Stimulated activated CD8-positive, alpha-beta memory T cell treated with anti-CD3 and anti-CD28 coated beads, Interleukin-15, amount 100 ng/mL, for 48 hours (primary cell): ENCODE measurements around the gene TTC23.

Source experiments
- DNase-seq, 2 donors: peaks; one replicate each; pipeline ENCODE4 v3.0.0-alpha.2; 2020; ENCODE audit warnings: low read depth in 2 of 2

The TTC23 gene

DNA sequence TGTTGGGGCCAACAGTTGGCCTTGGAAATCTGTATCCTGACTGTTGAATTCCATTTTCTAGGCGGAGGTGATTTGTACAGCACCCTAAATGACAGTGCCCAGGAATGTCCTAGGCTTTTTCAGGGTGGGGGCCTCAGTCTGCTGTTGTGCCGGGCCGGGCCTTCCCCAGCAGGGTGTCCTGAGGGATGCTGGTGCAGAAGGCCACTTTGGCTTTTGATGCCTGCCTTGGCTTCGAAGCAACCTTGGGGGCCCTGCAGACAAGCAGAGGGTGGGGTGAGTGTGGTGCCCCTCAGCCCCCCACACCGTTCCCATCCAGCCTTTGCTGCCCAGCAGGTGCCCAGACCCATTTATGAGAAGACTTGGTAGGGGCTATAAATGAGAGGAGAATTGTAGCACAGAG lies 111.5 kb downstream of the TTC23 start:
- DNase-seq = no peak

GRCh38 chr15:99137111-99137546 lies 112.3 kb downstream of the TTC23 start:
- no peak for DNase-seq

GRCh38 chr15:99135194-99135593 lies 114.2 kb downstream of the TTC23 start:
- DNase-seq = no peak

- no peak for DNase-seq
Observed at GRCh38 chr15:99134317-99134821, 115.0 kb downstream of the TTC23 start.

DNA sequence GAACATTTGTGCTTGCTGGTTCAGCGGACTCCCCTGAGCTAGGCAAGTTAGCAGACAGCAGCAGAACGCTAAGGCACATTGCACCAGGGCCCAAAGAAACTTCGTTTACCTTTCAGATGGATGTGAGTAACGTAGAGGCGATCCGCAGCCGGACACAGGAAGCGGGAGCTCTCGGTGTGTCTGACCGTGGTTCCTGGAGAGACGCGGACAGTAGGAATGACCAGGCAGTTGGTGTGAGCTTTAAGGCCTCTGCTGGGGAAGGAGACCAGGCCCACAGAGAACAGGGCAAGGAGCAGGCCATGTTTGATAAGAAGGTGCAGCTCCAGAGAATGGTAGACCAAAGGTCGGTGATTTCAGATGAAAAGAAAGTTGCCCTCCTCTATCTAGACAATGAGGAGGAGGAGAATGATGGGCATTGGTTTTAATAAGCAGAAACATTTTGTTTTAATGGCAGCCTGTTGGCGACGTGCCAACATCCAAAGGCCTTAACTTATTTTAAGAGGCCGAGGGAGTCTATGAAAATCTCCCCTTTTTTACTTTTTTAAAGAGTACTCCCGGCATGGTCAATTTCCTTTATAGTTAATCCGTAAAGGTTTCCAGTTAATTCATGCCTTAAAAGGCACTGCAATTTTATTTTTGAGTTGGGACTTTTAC lies 116.6 kb downstream of the TTC23 start:
- DNase-seq = no peak

- DNase-seq = no peak
Observed at GRCh38 chr15:99132122-99132521, 117.3 kb downstream of the TTC23 start.

- no peak for DNase-seq
Observed at GRCh38 chr15:99131441-99132023, 117.8 kb downstream of the TTC23 start.

GRCh38 chr15:99130765-99131440 lies 118.5 kb downstream of the TTC23 start:
- no peak for DNase-seq

DNA sequence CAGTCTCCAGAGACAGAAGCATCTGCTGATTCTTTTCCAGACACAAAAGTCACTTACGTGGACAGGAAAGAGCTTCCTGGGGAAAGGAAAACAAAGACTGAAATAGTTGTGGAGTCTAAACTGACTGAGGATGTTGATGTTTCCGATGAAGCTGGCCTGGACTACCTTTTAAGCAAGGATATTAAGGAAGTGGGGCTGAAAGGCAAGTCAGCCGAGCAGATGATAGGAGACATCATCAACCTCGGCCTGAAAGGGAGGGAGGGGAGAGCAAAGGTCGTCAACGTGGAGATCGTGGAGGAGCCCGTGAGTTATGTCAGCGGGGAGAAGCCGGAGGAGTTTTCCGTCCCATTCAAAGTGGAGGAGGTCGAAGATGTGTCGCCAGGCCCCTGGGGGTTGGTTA lies 119.1 kb downstream of the TTC23 start:
- no peak for DNase-seq

- no peak for DNase-seq
Observed at GRCh38 chr15:99129644-99130043, 119.7 kb downstream of the TTC23 start.

- DNase-seq = no peak
Observed at GRCh38 chr15:99128411-99128810, 121.0 kb downstream of the TTC23 start.

- no peak for DNase-seq
Observed at GRCh38 chr15:99127773-99128172, 121.6 kb downstream of the TTC23 start.

DNA sequence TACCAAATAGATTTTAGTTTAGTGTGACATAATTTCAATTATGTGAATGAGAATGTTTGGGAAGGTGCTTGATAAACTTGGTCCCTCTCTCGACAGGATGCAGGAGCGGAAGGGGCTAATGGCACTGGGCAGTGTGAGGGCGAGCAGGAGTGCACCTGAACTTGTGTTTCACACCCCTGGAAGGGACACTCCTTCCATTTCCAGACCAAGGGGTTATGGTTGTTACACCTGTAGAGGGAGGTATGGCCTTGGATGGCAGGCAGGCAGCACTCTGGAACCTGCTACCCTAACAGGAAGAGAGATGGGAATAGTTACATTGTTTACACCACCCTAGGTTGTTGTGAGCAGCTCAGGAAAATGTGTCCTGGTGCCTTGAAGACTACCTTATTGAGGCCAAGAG lies 122.5 kb downstream of the TTC23 start:
- no peak for DNase-seq

DNA sequence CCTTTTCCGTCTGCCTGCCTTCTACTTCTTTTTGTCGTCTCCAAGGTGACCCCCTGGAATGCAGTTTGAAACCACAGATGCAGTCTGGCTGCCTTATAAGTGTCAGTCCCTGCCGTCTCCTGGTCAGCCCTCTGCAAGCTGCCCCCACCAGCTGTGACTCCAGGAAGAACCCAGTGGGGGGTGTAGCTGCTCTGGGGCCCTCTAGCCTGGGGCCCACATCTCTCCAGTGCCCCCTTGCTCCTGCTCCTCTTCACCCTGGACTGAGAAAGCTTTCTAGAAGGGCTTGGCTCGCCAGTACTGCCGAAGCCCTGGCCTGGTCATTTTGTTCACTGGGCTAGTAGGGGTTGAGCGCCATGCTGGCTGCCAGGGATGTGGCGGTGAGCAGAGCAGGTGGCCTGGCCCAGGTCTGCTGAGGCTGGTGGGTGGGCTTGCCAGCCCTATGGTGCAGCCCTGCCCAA lies 123.2 kb downstream of the TTC23 start:
- DNase-seq = no peak

DNA sequence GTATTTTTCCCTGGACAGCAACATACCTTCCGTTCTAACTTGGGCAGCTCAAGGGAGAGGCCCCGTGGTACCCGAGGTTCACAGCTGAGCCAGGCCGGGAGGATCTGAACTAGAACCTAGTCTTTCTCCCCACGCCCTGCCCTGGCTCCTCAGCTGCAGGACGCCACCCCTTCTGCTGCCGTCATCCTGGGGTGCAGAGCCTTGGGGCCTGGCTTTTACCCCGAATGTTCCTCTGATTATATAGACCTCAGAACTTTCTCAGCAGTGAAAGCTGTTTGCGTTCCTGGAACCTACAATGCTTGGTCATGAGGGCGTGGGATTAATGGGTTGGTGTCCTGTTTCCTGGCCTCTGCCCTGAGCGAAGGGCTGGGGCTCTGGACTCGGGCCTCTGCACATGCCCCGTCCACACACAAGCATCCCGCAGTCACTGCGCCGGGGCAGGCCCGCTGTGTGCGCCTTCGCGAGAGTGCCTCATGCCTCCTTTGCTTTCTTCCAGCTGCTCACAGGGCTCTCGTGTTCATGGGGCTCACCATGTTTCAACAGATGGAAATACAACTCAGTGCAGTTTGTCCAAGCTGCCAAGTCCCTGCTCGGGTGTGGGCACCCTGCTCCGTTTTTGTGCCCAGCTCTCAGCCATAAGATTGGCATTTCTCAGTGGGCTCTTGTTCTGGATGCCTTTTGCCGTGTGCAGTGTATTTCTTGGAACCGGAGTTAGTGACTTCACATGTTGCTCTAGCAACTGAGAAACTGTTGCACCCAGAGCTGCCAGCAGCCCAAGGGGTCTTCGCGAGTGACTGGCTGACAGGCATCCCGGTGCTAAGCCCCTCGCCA lies 124.1 kb downstream of the TTC23 start:
- DNase-seq = no peak

DNA sequence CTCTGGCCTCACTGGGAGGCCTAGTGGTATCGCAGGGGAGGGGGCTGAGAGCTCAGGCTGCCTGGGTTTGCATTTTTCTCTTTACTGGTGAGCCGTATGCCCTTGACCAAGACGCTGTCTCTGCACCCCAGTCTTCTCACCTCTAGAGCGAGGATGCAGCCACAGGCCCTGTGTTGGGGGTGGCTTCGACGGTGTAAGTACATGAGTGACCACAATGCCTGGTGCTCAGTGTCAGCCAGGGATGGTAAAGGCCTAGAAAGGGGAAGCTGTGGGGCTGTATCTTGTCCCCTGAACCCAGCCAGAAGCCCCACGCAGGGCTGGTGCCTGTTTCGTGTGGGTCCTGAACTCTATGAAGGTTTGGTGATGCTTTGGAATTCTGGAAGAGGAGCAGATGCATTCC lies 124.7 kb downstream of the TTC23 start:
- no peak for DNase-seq

DNA sequence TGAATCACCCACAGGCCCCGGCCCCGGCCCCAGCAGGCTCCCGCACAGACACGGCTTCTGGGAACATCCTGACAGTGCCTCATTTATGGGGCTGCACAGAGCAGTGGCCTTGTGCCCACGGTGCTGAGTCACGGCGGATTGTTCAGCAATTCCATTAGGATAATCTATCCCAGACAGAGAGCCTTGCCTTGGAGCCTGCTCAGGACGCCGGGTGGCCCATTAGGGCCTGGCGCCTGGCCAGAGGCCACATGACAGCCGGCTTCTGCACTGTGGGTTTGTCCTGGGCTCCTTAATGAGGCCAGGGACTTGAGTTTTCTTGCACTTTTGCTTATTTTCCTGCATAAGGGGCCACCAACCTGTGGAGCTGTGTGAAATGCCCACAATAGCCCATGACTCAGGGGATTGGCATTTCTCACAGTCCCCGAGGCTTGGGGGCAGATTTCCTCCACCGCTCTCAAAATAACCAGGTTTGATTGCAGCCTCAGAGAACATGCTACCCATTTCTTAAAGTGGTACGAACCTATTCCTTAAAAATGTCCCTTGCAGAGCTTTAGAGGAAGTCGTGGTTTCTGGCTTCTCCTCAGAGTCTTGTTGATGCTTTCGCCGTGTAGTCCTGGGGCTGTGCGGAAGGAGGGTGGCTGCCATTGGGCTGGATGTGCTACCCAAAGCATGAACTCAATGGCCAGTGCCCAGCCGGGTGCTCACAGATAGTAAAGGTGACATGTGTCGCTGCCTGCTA lies 125.5 kb downstream of the TTC23 start:
- DNase-seq = no peak

GRCh38 chr15:99122831-99123712 lies 126.3 kb downstream of the TTC23 start:
- no peak for DNase-seq

DNA sequence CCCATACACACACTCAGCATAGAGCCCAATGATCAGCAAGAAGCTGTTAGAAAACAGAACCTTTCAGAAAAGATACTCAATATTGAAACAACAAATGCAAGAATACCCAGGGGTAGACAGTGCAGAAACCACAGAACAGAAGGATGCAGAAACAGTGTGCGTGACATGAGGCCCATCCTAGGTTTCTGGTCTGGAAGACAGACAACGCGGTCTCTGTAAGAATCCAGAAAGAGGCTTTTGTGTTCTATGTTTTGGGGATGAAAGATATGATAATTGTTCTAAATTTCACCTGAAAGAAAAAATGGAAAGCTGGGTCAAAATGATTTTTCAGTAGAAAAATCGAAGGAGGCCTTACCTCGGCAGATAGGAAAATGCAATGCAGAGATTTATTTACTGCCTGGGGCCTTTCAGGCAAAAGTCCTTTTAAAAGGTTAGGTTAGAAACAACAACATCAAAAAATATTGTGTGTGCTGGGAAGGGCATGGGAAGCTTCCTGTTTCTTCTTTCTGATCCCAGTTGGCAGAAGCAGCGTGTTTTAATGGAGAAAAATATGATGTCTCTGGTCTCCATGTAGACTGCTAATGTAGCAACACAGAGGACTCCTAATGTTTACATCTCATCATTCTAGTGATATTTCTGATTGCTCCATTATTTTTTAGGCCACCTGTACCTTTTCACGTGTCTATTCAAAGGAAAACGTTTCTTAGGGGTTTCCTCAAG lies 127.5 kb downstream of the TTC23 start:
- DNase-seq = no peak

- DNase-seq = no peak
Observed at GRCh38 chr15:99121207-99121606, 128.2 kb downstream of the TTC23 start.
